Psoas muscle (tissue), 8 donors: ENCODE measurements around the gene JOSD2. TPM values are rescaled to one million over a fixed set of nuclear protein-coding genes. Genes with fewer than 3 reads are reported as not detected.

Source experiments
- ATAC-seq, 4 donors: fragments of 200-7000 bp; cut with Tn5 transposase; one replicate each; pipeline ENCODE4 v1.9.1; 2020; ENCODE audit warnings: moderate library complexity in 3 of 4, mild to moderate bottlenecking in 2 of 4
- DNase-seq, 2 donors: peaks; one replicate each; pipeline ENCODE4 v3.0.0-alpha.2; 2020
- H3K27ac ChIP-seq: fragments of 200-600 bp; one replicate; pipeline ENCODE4 v1.8.0; 2022
- H3K27me3 ChIP-seq, 3 donors: fragments of 200-600 bp in 1 of 3; one replicate each; pipeline versions ENCODE4 v1.6.1 to v1.8.0; 2013 to 2022; ENCODE audit warnings: low read length in 2 of 3, mild to moderate bottlenecking in 2 of 3, moderate library complexity in 1 of 3; ENCODE audit not compliant: insufficient read depth in 3 of 3
- H3K36me3 ChIP-seq, 2 donors: fragments of 200-600 bp in 1 of 2; one replicate each; pipeline versions ENCODE4 v1.6.1 to v1.8.0; 2013 to 2022; ENCODE audit warnings: low read depth in 1 of 2, mild to moderate bottlenecking in 1 of 2, moderate library complexity in 1 of 2; ENCODE audit not compliant: insufficient read depth in 1 of 2
- H3K4me1 ChIP-seq: fragments of 200-600 bp; one replicate; pipeline ENCODE4 v1.8.0; 2022
- H3K4me3 ChIP-seq: fragments of 200-600 bp; one replicate; pipeline ENCODE4 v1.8.0; 2022; ENCODE audit warnings: mild to moderate bottlenecking
- H3K9me3 ChIP-seq: fragments of 200-600 bp; one replicate; pipeline ENCODE4 v1.8.0; 2022
- CTCF ChIP-seq: fragments of 200-600 bp; IDR thresholded peaks from one replicate; pipeline ENCODE4 v1.8.0; 2022; ENCODE audit warnings: antibody characterized with exemption
- WGBS, 3 donors: extraction: QIAGEN DNeasy Blood & Tissue Kit; methylation state at CpG; one replicate each; pipeline versions ENCODE4 v1.1.6 to v1.1.7; 2013; 5-methylcytosine and 5-hydroxymethylcytosine counted together
- intact Hi-C, 2 donors: fragments of 100-400 bp; cut with DNase I; formaldehyde crosslinking; loops; one replicate each; pipeline versions ENCODE4 v1.11.0 to v1.14.2; 2022
- polyA plus RNA-seq, 3 donors: library from polyadenylated mRNA; stranded (reverse); fragments of 200-250 nt; gene quantifications; one replicate each; pipeline ENCODE4 v1.2.3, GENCODE V29; 2013
- total RNA-seq, 4 donors: library from RNA; stranded (reverse); fragmentation: NEBNext Ultra II Directional in 2 of 4; extraction: Animal tissue kit (Norgen Biotek cat#: 25700) in 2 of 4; gene quantifications; one replicate each; pipeline versions ENCODE4 v1.2.1 to v1.2.4, GENCODE V29; 2021 to 2023
- donor health status: healthy with polysubstance abuse.
- donor health status: DM: no; HTN: no; CAD: no; lungs with moderate emphysema.
- donor health status: Bipolar disorder and iron deficiency.
- donor health status: healthy.
- donor health status: DM: yes; HTN: yes; CAD: no.
- donor health status: DM: no; HTN: no; CAD: no.
- donor health status: DM: no; HTN: no; CAD: no.
- donor health status: DM: yes; HTN: yes; CAD: no.

Gene JOSD2
- total and polyA plus RNA-seq, 7 donors, result 28.5 to 87.2 (median 41.0) TPM

- Histone ChIP-seq H3K9me3 (no peaks in the 10 kb centered on the region), H3K27ac (no peak overlapping the region), H3K27me3 (peaks cover 0 to 29% (median 13%) of the 10 kb centered on the region in 3 donors), H3K4me3 (no peak overlapping the region), H3K4me1 (no peaks in the 10 kb centered on the region), H3K36me3 (no peaks in the 10 kb centered on the region)
- ATAC-seq (no peak), DNase-seq (no peak)
- TF ChIP-seq CTCF, result no peak
- 60 to 65% (median 62%) methylated on average over 38 to 45 of the region's 45 CpGs for WGBS, 3 donors
- intact Hi-C loops, result loop anchor here in 1 of 2 donors (10.0 kb wide), 1 partner anchor 236 kb away; no protein-coding TSS in a partner anchor
Measured at GRCh38 chr19:50548191-50549058, 37.4 kb upstream of the JOSD2 start.

- no peaks in the 10 kb centered on the region for H3K4me1 ChIP-seq
- no peak for DNase-seq
- ATAC-seq, result peak in 1 of 4 donors; percentile 38
- H3K27ac ChIP-seq, result no peak overlapping the region
- H3K9me3 ChIP-seq, result no peaks in the 10 kb centered on the region
- 49 to 64% (median 51%) methylated on average over 18 of the region's 18 CpGs for WGBS, 3 donors
- intact Hi-C loops, result loop anchor here in 1 of 2 donors (10.0 kb wide), 1 partner anchor 237 kb away; no protein-coding TSS in a partner anchor
- TF ChIP-seq CTCF, result peak; percentile 14
- H3K27me3 ChIP-seq, result peaks cover 0 to 21% (median 12%) of the 10 kb centered on the region in 3 donors
- no peak overlapping the region for H3K4me3 ChIP-seq
- H3K36me3 ChIP-seq, result no peaks in the 10 kb centered on the region
Measured at GRCh38 chr19:50547385-50548190, 36.6 kb upstream of the JOSD2 start.

GRCh38 chr19:50546527-50547221 is 35.7 kb upstream of the JOSD2 start:
- WGBS, 3 donors, result 63 to 75% (median 65%) methylated on average over 29 of the region's 29 CpGs
- H3K36me3 ChIP-seq, result no peaks in the 10 kb centered on the region
- H3K27me3 ChIP-seq, result peaks cover 0 to 15% (median 11%) of the 10 kb centered on the region in 3 donors
- DNase-seq, result no peak
- no peak for TF ChIP-seq CTCF
- H3K4me1 ChIP-seq, result no peaks in the 10 kb centered on the region
- ATAC-seq, result no peak
- H3K4me3 ChIP-seq, result no peak overlapping the region
- no peak overlapping the region for H3K27ac ChIP-seq
- no peaks in the 10 kb centered on the region for H3K9me3 ChIP-seq
- intact Hi-C loops, result loop anchor here in 1 of 2 donors (10.0 kb wide), 1 partner anchor 238 kb away; no protein-coding TSS in a partner anchor

GRCh38 chr19:50542943-50543342 is 32.0 kb upstream of the JOSD2 start:
- Histone ChIP-seq H3K4me3 (no peak overlapping the region), H3K27ac (no peak overlapping the region), H3K27me3 (peaks cover 0 to 1% (median 0%) of the 10 kb centered on the region in 3 donors), H3K36me3 (no peaks in the 10 kb centered on the region), H3K4me1 (no peaks in the 10 kb centered on the region), H3K9me3 (no peaks in the 10 kb centered on the region)
- intact Hi-C loops, result loop anchor here in 1 of 2 donors (10.0 kb wide), 1 partner anchor 242 kb away; no protein-coding TSS in a partner anchor
- WGBS, 3 donors, result 47 to 65% (median 62%) methylated on average over 21 of the region's 21 CpGs
- ATAC-seq (no peak), DNase-seq (no peak)
- no peak for TF ChIP-seq CTCF
